K562 (cell line): Measurements from ENCODE around the gene APOA1. TPM values are rescaled to one million over a fixed set of nuclear protein-coding genes. Genes with fewer than 3 reads are reported as not detected.

Source experiments
- ATAC-seq: fragments of 200-7000 bp; cut with Tn5 transposase; 3 replicates; pipeline ENCODE4 v1.9.1; 2020; ENCODE audit warnings: moderate library complexity
- BruUV-seq: library from RNA; stranded (reverse); fragments of 400-500 nt; replicated peaks from 2 replicates; lab custom pipeline; 2021; lab: Mats Ljungman, UMichigan
- CTCF ChIA-PET: fragments of 300-600 bp; formaldehyde crosslinking; extraction: SDS; loops from one replicate; lab custom pipeline; 2021; ENCODE audit warnings: low intra/inter-chr PET ratio; lab: Yijun Ruan, JAX
- POLR2A ChIA-PET: fragments of 300-600, 350-650 bp; sonication (Branson Sonifier 250); formaldehyde crosslinking; extraction: SDS; loops from one replicate; lab custom pipeline; 2021; ENCODE audit warnings: antibody characterized with exemption, inconsistent platforms; lab: Yijun Ruan, JAX
- DNase-seq, 4 experiments: peaks; one replicate each; pipeline versions ENCODE4 v3.0.0 to v3.0.0-alpha.2; 2011 to 2018; ENCODE audit warnings: low spot score in 3 of 4, mixed read lengths in 3 of 4; ENCODE audit errors: extremely low read depth in 1 of 4
- FAIRE-seq: peaks from 2 replicates; lab custom pipeline; 2011; peaks lifted over from hg19 to GRCh38; lab: Jason Lieb, UNC
- H2AFZ ChIP-seq: 2 replicates; pipeline ENCODE4 v1.6.0; 2011; ENCODE audit warnings: low read depth, low read length, control low read depth, inconsistent platforms
- H3K27ac ChIP-seq: fragments of 200-600 bp; 3 replicates; pipeline ENCODE4 v1.8.0; 2011; ENCODE audit warnings: low read depth, mild to moderate bottlenecking, control low read depth, inconsistent platforms, low read length, moderate library complexity, mixed read lengths; ENCODE audit errors: extremely low read depth
- H3K27me3 ChIP-seq, 2 experiments: fragments of 300-600 bp in 1 of 2; 2 replicates in 1 of 2; 3 replicates in 1 of 2; pipeline versions ENCODE4 v1.6.0 to v1.8.0; 2011; ENCODE audit warnings: inconsistent platforms in 2 of 2, low read length in 2 of 2, mild to moderate bottlenecking in 1 of 2, mixed read lengths in 1 of 2, moderate library complexity in 1 of 2; ENCODE audit not compliant: control insufficient read depth in 2 of 2, insufficient read depth in 2 of 2
- H3K36me3 ChIP-seq: fragments of 300-600 bp; 3 replicates; pipeline ENCODE4 v1.8.0; 2011; ENCODE audit warnings: mild to moderate bottlenecking, low read length, inconsistent platforms; ENCODE audit not compliant: control insufficient read depth, insufficient read depth
- H3K4me1 ChIP-seq, 2 experiments: fragments of 200-600 bp in 1 of 2; replicated peaks in 1 of 2; 2 replicates in 1 of 2; 3 replicates in 1 of 2; pipeline versions ENCODE4 v1.5.1 to v1.8.0; 2011; ENCODE audit warnings: inconsistent platforms in 2 of 2, low read length in 2 of 2, mild to moderate bottlenecking in 1 of 2, mixed read lengths in 1 of 2, moderate library complexity in 1 of 2; ENCODE audit not compliant: control insufficient read depth in 2 of 2, insufficient read depth in 2 of 2
- H3K4me2 ChIP-seq: 2 replicates; pipeline ENCODE4 v1.6.1; 2011; ENCODE audit warnings: low read length, control low read depth, inconsistent platforms, mixed read lengths; ENCODE audit not compliant: insufficient read depth
- H3K4me3 ChIP-seq: fragments of 200-600 bp; sonication (generic), shearing (Covaris generic); 2 replicates; pipeline ENCODE4 v1.5.1; 2016; ENCODE audit warnings: control low read depth, inconsistent platforms
- H3K79me2 ChIP-seq: fragments of 200-600 bp; 3 replicates; pipeline ENCODE4 v1.8.0; 2011; ENCODE audit warnings: low read length, inconsistent platforms; ENCODE audit not compliant: control insufficient read depth, insufficient read depth
- H3K9ac ChIP-seq, 2 experiments: 2 replicates each; pipeline versions ENCODE4 v1.6.0 to v1.6.1; 2011; ENCODE audit warnings: low read depth in 2 of 2, low read length in 2 of 2, control low read depth in 1 of 2, inconsistent platforms in 1 of 2, mild to moderate bottlenecking in 1 of 2, mixed read lengths in 1 of 2; ENCODE audit not compliant: insufficient read depth in 1 of 2
- H3K9me1 ChIP-seq: one replicate; pipeline ENCODE4 v1.6.0; 2011; ENCODE audit warnings: inconsistent platforms, mild to moderate bottlenecking, low read length, moderate library complexity; ENCODE audit not compliant: control insufficient read depth, insufficient read depth
- H3K9me3 ChIP-seq: replicated peaks from 2 replicates; pipeline ENCODE4 v1.5.1; 2011; ENCODE audit warnings: low read depth, low read length, inconsistent platforms; ENCODE audit not compliant: control insufficient read depth, insufficient read depth
- H4K20me1 ChIP-seq: replicated peaks from 2 replicates; pipeline ENCODE4 v1.6.1; 2011; ENCODE audit warnings: low read length, inconsistent platforms, mixed read lengths; ENCODE audit not compliant: control insufficient read depth, insufficient read depth
- CBFA2T3 ChIP-seq: fragments of 450-650 bp; IDR thresholded peaks from 2 replicates; pipeline ENCODE4 v1.6.1; 2017
- CBX2 ChIP-seq: fragments of 200-600 bp; sonication (generic); IDR thresholded peaks from one replicate; pipeline ENCODE4 v1.6.1; 2012; ENCODE audit warnings: mild to moderate bottlenecking, low read length, inconsistent platforms; ENCODE audit not compliant: insufficient read depth, poor library complexity, severe bottlenecking
- CBX8 ChIP-seq: fragments of 200-600 bp; sonication (generic); IDR thresholded peaks from 2 replicates; pipeline ENCODE4 v1.6.1; 2012; ENCODE audit warnings: borderline replicate concordance, mixed run types, low read depth, mild to moderate bottlenecking, moderate library complexity, mixed read lengths, low read length, control low read depth, inconsistent platforms; ENCODE audit not compliant: poor library complexity, severe bottlenecking; ENCODE audit errors: extremely low read depth
- ELF4 ChIP-seq: fragments of 450-650 bp; formaldehyde crosslinking; IDR thresholded peaks from 2 replicates; pipeline ENCODE4 v1.4.0; 2022; ENCODE audit warnings: missing genetic modification characterization
- EP400 ChIP-seq: fragments of 450-650 bp; IDR thresholded peaks from 2 replicates; pipeline ENCODE4 v1.6.1; 2017; ENCODE audit warnings: antibody characterized with exemption, mild to moderate bottlenecking, moderate library complexity
- ESRRA ChIP-seq: fragments of 450-650 bp; IDR thresholded peaks from 2 replicates; pipeline ENCODE4 v1.6.1; 2014; ENCODE audit warnings: low read depth, mild to moderate bottlenecking, moderate library complexity, borderline replicate concordance
- EZH2 ChIP-seq: IDR thresholded peaks from 2 replicates; pipeline ENCODE4 v1.6.1; 2012; ENCODE audit warnings: low read depth, mild to moderate bottlenecking, inconsistent platforms, low read length, borderline replicate concordance
- HMG20A ChIP-seq: fragments of 450-650 bp; formaldehyde crosslinking; conservative IDR thresholded peaks from 2 replicates; pipeline ENCODE4 v1.4.0; 2020; ENCODE audit warnings: mild to moderate bottlenecking, mixed read lengths
- HNRNPUL1 ChIP-seq: fragments of 200-400 bp; formaldehyde crosslinking; IDR thresholded peaks from 2 replicates; pipeline ENCODE4 v1.6.1; 2017; ENCODE audit warnings: low read length
- MCM3 ChIP-seq: fragments of 450-650 bp; IDR thresholded peaks from 2 replicates; pipeline ENCODE4 v1.6.1; 2016
- MYBL2 ChIP-seq, 2 experiments: fragments of 450-650 bp in 1 of 2; sonication (generic) in 1 of 2; formaldehyde crosslinking in 1 of 2; IDR thresholded peaks; 2 replicates each; pipeline versions ENCODE4 v1.6.1 to v1.8.1; 2017 to 2022; ENCODE audit warnings: borderline replicate concordance in 1 of 2, inconsistent platforms in 1 of 2, low read depth in 1 of 2, mild to moderate bottlenecking in 1 of 2, missing genetic modification reagents in 1 of 2, moderate library complexity in 1 of 2
- PYGO2 ChIP-seq: fragments of 450-650 bp; IDR thresholded peaks from 2 replicates; pipeline ENCODE4 v1.6.1; 2016; ENCODE audit warnings: mild to moderate bottlenecking, missing genetic modification characterization, moderate library complexity, missing compliant biosample characterization
- SRSF7 ChIP-seq: fragments of 200-400 bp; formaldehyde crosslinking; optimal IDR thresholded peaks from 2 replicates; pipeline ENCODE3; 2017; ENCODE audit warnings: mild to moderate bottlenecking, low read depth, low read length
- TRIM25 ChIP-seq: fragments of 450-650 bp; IDR thresholded peaks from 2 replicates; pipeline ENCODE4 v1.7.0; 2016; ENCODE audit warnings: borderline replicate concordance
- ZNF165 ChIP-seq: fragments of 250-450 bp; sonication (Bioruptor Pico); IDR thresholded peaks from 2 replicates; pipeline ENCODE4 v1.4.0; 2020; ENCODE audit warnings: borderline replicate concordance
- ZNF431 ChIP-seq: sonication (generic); formaldehyde crosslinking; IDR thresholded peaks from 2 replicates; pipeline ENCODE4 v1.8.0; 2022; ENCODE audit warnings: mild to moderate bottlenecking, missing genetic modification reagents
- ZNF589 ChIP-seq: fragments of 200-800 bp; sonication (Bioruptor generic); IDR thresholded peaks from 2 replicates; pipeline ENCODE4 v1.6.1; 2016; ENCODE audit warnings: low read depth, missing genetic modification characterization, missing compliant biosample characterization
- ZNF830 ChIP-seq: fragments of 250-450 bp; sonication (Bioruptor Pico); IDR thresholded peaks from 2 replicates; pipeline ENCODE4 v1.5.0; 2021; ENCODE audit warnings: mild to moderate bottlenecking
- ZSCAN32 ChIP-seq: fragments of 450-650 bp; formaldehyde crosslinking; IDR thresholded peaks from 2 replicates; pipeline ENCODE4 v1.4.0; 2020; ENCODE audit warnings: mild to moderate bottlenecking, moderate library complexity
- WGBS: fragments of 100-300 bp; shearing (Covaris generic); methylation state at CpG from one replicate; pipeline ENCODE4 v1.1.6; 2016; ENCODE audit warnings: low coverage, mixed read lengths; ENCODE audit not compliant: insufficient coverage; ENCODE audit errors: missing lambda C conversion rate; 5-methylcytosine and 5-hydroxymethylcytosine counted together
- in situ Hi-C: fragments of 300-500 bp; cut with MboI; formaldehyde crosslinking; loops from 4 replicates; pipeline ENCODE4 v1.15.0; 2018; ENCODE audit warnings: inconsistent platforms, mixed read lengths
- intact Hi-C: fragments of 100-400 bp; cut with micrococcal nuclease; formaldehyde crosslinking; loops from 2 replicates; pipeline ENCODE4 v1.14.2; 2022
- polyA plus RNA-seq, 8 experiments: library from polyadenylated mRNA; depleted of rRNA in 4 of 8; stranded (reverse) in 5 of 8; unstranded in 3 of 8; fragments of >200 nt; fragmentation: Nextera tagmentation in 2 of 8; fragmentation: Illumina TruSeq in 1 of 8; extraction: Ambion mirVana in 2 of 8; extraction: Trizol in 1 of 8; gene quantifications; 2 replicates each; pipeline versions ENCODE4 v1.2.1 to v1.2.3, GENCODE V29; 2011 to 2014; ENCODE audit warnings: inconsistent platforms in 1 of 8, missing spikeins in 1 of 8
- total RNA-seq, 7 experiments: library from RNA; depleted of rRNA in 6 of 7; stranded (reverse); fragments of >200 nt in 6 of 7; fragmentation: Illumina TruSeq in 2 of 7; extraction: Trizol in 2 of 7; gene quantifications; 2 replicates each; pipeline versions ENCODE4 v1.2.1 to v1.2.3, GENCODE V29; 2011 to 2021; ENCODE audit warnings: low replicate concordance in 1 of 7
- TF ChIP-seq, protein P1 (sequence below): fragments of 450-650 bp; formaldehyde crosslinking; IDR thresholded peaks from 2 replicates; pipeline ENCODE4 v1.4.0; 2022; ENCODE audit warnings: missing genetic modification characterization

APOA1 gene
- total and polyA plus RNA-seq, 9 of the 15 experiments (the other 6 are each of a cell fraction or from before 2014, with no cell fraction given) = 1.8 TPM; not detected in 8

- Histone ChIP-seq H3K4me1 (peaks cover 8 to 34% of the 10 kb centered on the region in 2 experiments; a peak in 4 of 5 replicates), H3K4me2 (no peak overlapping the region), H3K9ac (no peak overlapping the region), H4K20me1 (no peaks in the 10 kb centered on the region), H3K9me3 (no peaks in the 10 kb centered on the region), H2AFZ (no peak overlapping the region), H3K9me1 (no peaks in the 10 kb centered on the region), H3K36me3 (no peaks in the 10 kb centered on the region), H3K27me3 (peaks cover 0 to 7% of the 10 kb centered on the region in 2 experiments; a peak in 2 of 5 replicates), H3K4me3 (no peak overlapping the region), H3K79me2 (no peaks in the 10 kb centered on the region), H3K27ac (no peak overlapping the region)
- no peak for DNase-seq
- FAIRE-seq = no peak
- in situ Hi-C loops = no loop called here
- ATAC-seq = no peak
- intact Hi-C loops = loop anchor here (10.0 kb wide), 1 partner anchor 96 kb away; no protein-coding TSS in a partner anchor
- no peak for TF ChIP-seq EP400
- TF ChIP-seq TRIM25 = no peak
- TF ChIP-seq ELF4 (CRISPR knock-in tag) = no peak
- no peak for TF ChIP-seq ZNF165 (CRISPR knock-in tag)
- TF ChIP-seq HMG20A = no peak
- TF ChIP-seq SRSF7 = no peak
- TF ChIP-seq MCM3 = no peak
- no peak for TF ChIP-seq ESRRA
- no peak for TF ChIP-seq ZNF589 (CRISPR knock-in tag)
- TF ChIP-seq PYGO2 (tag) = no peak
- TF ChIP-seq, protein P1, sequence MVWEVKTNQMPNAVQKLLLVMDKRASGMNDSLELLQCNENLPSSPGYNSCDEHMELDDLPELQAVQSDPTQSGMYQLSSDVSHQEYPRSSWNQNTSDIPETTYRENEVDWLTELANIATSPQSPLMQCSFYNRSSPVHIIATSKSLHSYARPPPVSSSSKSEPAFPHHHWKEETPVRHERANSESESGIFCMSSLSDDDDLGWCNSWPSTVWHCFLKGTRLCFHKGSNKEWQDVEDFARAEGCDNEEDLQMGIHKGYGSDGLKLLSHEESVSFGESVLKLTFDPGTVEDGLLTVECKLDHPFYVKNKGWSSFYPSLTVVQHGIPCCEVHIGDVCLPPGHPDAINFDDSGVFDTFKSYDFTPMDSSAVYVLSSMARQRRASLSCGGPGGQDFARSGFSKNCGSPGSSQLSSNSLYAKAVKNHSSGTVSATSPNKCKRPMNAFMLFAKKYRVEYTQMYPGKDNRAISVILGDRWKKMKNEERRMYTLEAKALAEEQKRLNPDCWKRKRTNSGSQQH (CRISPR knock-in tag) = no peak
- TF ChIP-seq HNRNPUL1 = no peak
- TF ChIP-seq ZNF431 (CRISPR knock-in tag) = no peak
- TF ChIP-seq ZNF830 = no peak
- TF ChIP-seq MYBL2 (IDR thresholded peaks at IDR 0.05; ENCODE audit: low read depth) = no peak
- TF ChIP-seq MYBL2 (CRISPR knock-in tag; IDR thresholded peaks at IDR 0.05; ENCODE audit: borderline replicate concordance) = no peak
- no peak for TF ChIP-seq CBFA2T3
- no peak for TF ChIP-seq CBX8
- TF ChIP-seq CBX2 = no peak
- TF ChIP-seq EZH2 = no peak
- no peak for TF ChIP-seq ZSCAN32 (CRISPR knock-in tag)
- POLR2A ChIA-PET = interaction anchor here (0.6 to 1.6 kb wide), 2 partner anchors 9 to 390 kb away, joined by 3 to 6 read pairs; no protein-coding TSS in a partner anchor
- 26% methylated on average over 12 of the region's 17 CpGs for WGBS
- no TSS peak for BruUV-seq
- CTCF ChIA-PET = no interaction called here
Measured at GRCh38 chr11:116830184-116830912, 7.1 kb downstream of the APOA1 start.
